GM12878 (cell line): ENCODE results near the gene KRTAP10-5. TPM values are rescaled to one million over a fixed set of nuclear protein-coding genes. Genes with fewer than 3 reads are reported as not detected.

Experiments
- ATAC-seq: fragments of 200-7000 bp; cut with Tn5 transposase; 3 replicates; pipeline ENCODE4 v1.9.1; 2020; ENCODE audit warnings: mild to moderate bottlenecking, moderate library complexity
- BruUV-seq: library from RNA; stranded (reverse); fragments of 400-500 nt; replicated peaks from 2 replicates; lab custom pipeline; 2021; lab: Mats Ljungman, UMichigan
- CTCF ChIA-PET: fragments of 300-600 bp; sonication (Branson Sonifier 250); formaldehyde crosslinking; extraction: SDS; loops from one replicate; lab custom pipeline; 2021; ENCODE audit warnings: inconsistent platforms; lab: Yijun Ruan, JAX
- POLR2A ChIA-PET: fragments of 350-600 bp; formaldehyde crosslinking; extraction: SDS; loops from one replicate; lab custom pipeline; 2021; ENCODE audit warnings: inconsistent platforms; lab: Charles Lee
- RAD21 ChIA-PET: fragments of 300-600 bp; sonication (Branson Sonifier 250); formaldehyde crosslinking; loops from one replicate; lab custom pipeline; 2023; ENCODE audit warnings: antibody characterized with exemption; ENCODE audit not compliant: unreplicated experiment; lab: Charles Lee
- SMC1A ChIA-PET: fragments of 300-600 bp; sonication (Branson Sonifier 250); formaldehyde crosslinking; loops from one replicate; lab custom pipeline; 2023; ENCODE audit not compliant: unreplicated experiment, uncharacterized antibody; lab: Charles Lee
- DNase-seq: peaks from one replicate; pipeline ENCODE4 v3.0.0-alpha.2; 2011; ENCODE audit warnings: low read depth, low spot score
- FAIRE-seq: peaks from 3 replicates; lab custom pipeline; 2011; peaks lifted over from hg19 to GRCh38; lab: Jason Lieb, UNC
- H2AFZ ChIP-seq: 2 replicates; pipeline ENCODE4 v1.6.0; 2011; ENCODE audit warnings: low read depth, low read length, control low read depth; ENCODE audit not compliant: control insufficient read depth
- H3K27ac ChIP-seq: 2 replicates; pipeline ENCODE4 v1.5.1; 2011; ENCODE audit warnings: control low read depth; ENCODE audit not compliant: control insufficient read depth, insufficient read depth
- H3K27me3 ChIP-seq, 2 experiments: replicated peaks in 1 of 2; 2 replicates each; pipeline versions ENCODE4 v1.6.0 to v1.6.1; 2011; ENCODE audit warnings: low read length in 1 of 2; ENCODE audit not compliant: control insufficient read depth in 2 of 2, insufficient read depth in 2 of 2
- H3K36me3 ChIP-seq, 2 experiments: 2 replicates each; pipeline ENCODE4 v1.5.1; 2011; ENCODE audit warnings: low read length in 1 of 2; ENCODE audit not compliant: control insufficient read depth in 2 of 2, insufficient read depth in 2 of 2
- H3K4me1 ChIP-seq: 2 replicates; pipeline ENCODE4 v1.6.1; 2011; ENCODE audit warnings: mild to moderate bottlenecking, low read length, moderate library complexity, mixed read lengths; ENCODE audit not compliant: control insufficient read depth, insufficient read depth
- H3K4me2 ChIP-seq: 2 replicates; pipeline ENCODE4 v1.6.0; 2011; ENCODE audit warnings: control low read depth; ENCODE audit not compliant: control insufficient read depth, insufficient read depth
- H3K4me3 ChIP-seq: fragments of 200-600 bp; sonication (generic); 2 replicates; pipeline ENCODE4 v1.5.1; 2016
- H3K79me2 ChIP-seq: 2 replicates; pipeline ENCODE4 v1.6.0; 2011; ENCODE audit warnings: low read length; ENCODE audit not compliant: control insufficient read depth, insufficient read depth
- H3K9ac ChIP-seq: 2 replicates; pipeline ENCODE4 v1.8.0; 2011; ENCODE audit warnings: low read length, control low read depth, mixed read lengths; ENCODE audit not compliant: control insufficient read depth, insufficient read depth
- H3K9me3 ChIP-seq: replicated peaks from 3 replicates; pipeline ENCODE4 v1.5.1; 2011; ENCODE audit warnings: mild to moderate bottlenecking, low read length; ENCODE audit not compliant: control insufficient read depth, insufficient read depth
- H4K20me1 ChIP-seq: 2 replicates; pipeline ENCODE4 v1.6.0; 2011; ENCODE audit not compliant: control insufficient read depth, insufficient read depth
- BCL11A ChIP-seq: IDR thresholded peaks from 2 replicates; pipeline ENCODE4 v1.6.1; 2011; ENCODE audit warnings: low read depth, low read length
- BCLAF1 ChIP-seq: fragments of 450-650 bp; IDR thresholded peaks from 2 replicates; pipeline ENCODE4 v1.6.1; 2017; ENCODE audit warnings: antibody characterized with exemption, mild to moderate bottlenecking, moderate library complexity
- CREB1 ChIP-seq: IDR thresholded peaks from 2 replicates; pipeline ENCODE4 v1.6.1; 2012; ENCODE audit warnings: low read depth, mild to moderate bottlenecking, inconsistent platforms
- EED ChIP-seq: sonication (generic); IDR thresholded peaks from 2 replicates; pipeline ENCODE4 v1.6.1; 2016; ENCODE audit warnings: antibody characterized with exemption, low read depth
- ETV6 ChIP-seq, 2 experiments: fragments of 450-650 bp in 1 of 2; IDR thresholded peaks in 1 of 2; conservative IDR thresholded peaks in 1 of 2; 2 replicates each; pipeline ENCODE4 v1.6.1; 2014; ENCODE audit warnings: antibody characterized with exemption in 1 of 2, borderline replicate concordance in 1 of 2, low read depth in 1 of 2, mild to moderate bottlenecking in 1 of 2, moderate library complexity in 1 of 2
- MXI1 ChIP-seq: fragments of 150-350 bp; IDR thresholded peaks from 2 replicates; pipeline ENCODE4 v1.6.1; 2011; ENCODE audit warnings: low read depth, mild to moderate bottlenecking, inconsistent platforms, low read length, improper control_type of control experiment
- NR2F1 ChIP-seq: fragments of 450-650 bp; conservative IDR thresholded peaks from 2 replicates; pipeline ENCODE4 v1.6.1; 2017; ENCODE audit warnings: mild to moderate bottlenecking
- TBL1XR1 ChIP-seq: IDR thresholded peaks from 2 replicates; pipeline ENCODE4 v1.6.1; 2012; ENCODE audit warnings: low read depth, low read length, improper control_type of control experiment
- TCF12 ChIP-seq: IDR thresholded peaks from 2 replicates; pipeline ENCODE4 v1.6.1; 2011; ENCODE audit warnings: low read depth, mild to moderate bottlenecking, low read length
- ZBTB40 ChIP-seq: fragments of 450-650 bp; IDR thresholded peaks from 2 replicates; pipeline ENCODE4 v1.6.1; 2016; ENCODE audit warnings: mild to moderate bottlenecking, moderate library complexity, borderline replicate concordance
- WGBS: methylation state at CpG from one replicate; pipeline ENCODE4 v1.1.6; 2016; ENCODE audit warnings: low lambda C conversion rate; ENCODE audit not compliant: insufficient replicate concordance, insufficient coverage; ENCODE audit errors: missing lambda C conversion rate; 5-methylcytosine and 5-hydroxymethylcytosine counted together
- in situ Hi-C: fragments of 300-500 bp; cut with MboI; formaldehyde crosslinking; loops from 9 replicates; pipeline ENCODE4 v1.14.3; 2018; ENCODE audit warnings: mixed read lengths
- intact Hi-C: fragments of 100-400 bp; cut with micrococcal nuclease; formaldehyde crosslinking; loops from one replicate; pipeline ENCODE4 v1.14.2; 2022; ENCODE audit not compliant: unreplicated experiment
- polyA plus RNA-seq, 11 experiments: library from polyadenylated mRNA; depleted of rRNA in 4 of 11; unstranded in 6 of 11; stranded (reverse) in 5 of 11; fragments of >200 nt; fragmentation: Nextera tagmentation in 4 of 11; fragmentation: Illumina TruSeq in 1 of 11; extraction: Ambion mirVana in 4 of 11; extraction: Trizol in 1 of 11; gene quantifications; 1 replicate in 1 of 11; 2 replicates in 10 of 11; pipeline versions ENCODE4 v1.2.1 to v1.2.3, GENCODE V29; 2011 to 2016; ENCODE audit warnings: inconsistent platforms in 2 of 11, missing spikeins in 2 of 11, low read depth in 1 of 11
- total RNA-seq, 4 experiments: library from RNA; depleted of rRNA in 3 of 4; stranded (reverse); fragments of >200 nt in 3 of 4; fragmentation: Illumina TruSeq in 1 of 4; extraction: Trizol in 1 of 4; gene quantifications; 2 replicates each; pipeline versions ENCODE4 v1.2.1 to v1.2.3, GENCODE V29; 2013 to 2021

The KRTAP10-5 gene
- total and polyA plus RNA-seq, 10 of the 15 experiments (the other 5 are each of a cell fraction or from before 2014, with no cell fraction given): not detected

GRCh38 chr21:44617071-44617501 is 36.7 kb upstream of the KRTAP10-5 start:
- RAD21 ChIA-PET: no interaction called here
- no peaks in the 10 kb centered on the region for H3K4me1 ChIP-seq
- no peaks in the 10 kb centered on the region for H3K27me3 ChIP-seq

More at GRCh38 chr21:44617071-44617501, 36.7 kb upstream of the KRTAP10-5 start:
- POLR2A ChIA-PET: no interaction called here
- Histone ChIP-seq H3K79me2 (no peaks in the 10 kb centered on the region), H3K4me3 (no peak overlapping the region), H2AFZ (no peak overlapping the region), H3K27ac (no peak overlapping the region), H4K20me1 (no peaks in the 10 kb centered on the region), H3K36me3 (no peaks in the 10 kb centered on the region), H3K9me3 (no peaks in the 10 kb centered on the region; the same call in 2 of the 3 replicates), H3K9ac (no peak overlapping the region), H3K4me2 (no peak overlapping the region)
- CTCF ChIA-PET: no interaction called here
- TF ChIP-seq CREB1 (no peak), EED (no peak), ETV6 (conservative IDR thresholded peaks at IDR 0.05 in 1 of 2, IDR thresholded peaks at IDR 0.05 in 1 of 2; ENCODE audit: borderline replicate concordance in 1 of 2, low read depth in 1 of 2) (no peak), TBL1XR1 (no peak), NR2F1 (no peak), TCF12 (no peak), MXI1 (no peak), ZBTB40 (no peak), BCLAF1 (no peak), BCL11A (no peak)
- BruUV-seq: no TSS peak
- in situ Hi-C loops (no loop called here), intact Hi-C loops (no loop called here)
- 26% methylated on average over 8 of the region's 8 CpGs for WGBS
- FAIRE-seq: no peak
- SMC1A ChIA-PET: interaction anchor here (1.2 kb wide), 1 partner anchor 183 kb away, joined by 3 read pairs; no protein-coding TSS in a partner anchor
- no peak for DNase-seq
- ATAC-seq: no peak
